SKM-1 treated with dmso at 0.1 percent for 144 hours (cell line): Measurements from ENCODE around the gene SUSD6.
A peak's percentile ranks its signal among the peaks of the same experiment; 100 is the strongest.

Source experiments
- DNase-seq: peaks from one replicate; lab custom pipeline; 2025; ENCODE audit not compliant: unreplicated experiment; lab: John Stamatoyannopoulos, UW

Gene SUSD6

DNA sequence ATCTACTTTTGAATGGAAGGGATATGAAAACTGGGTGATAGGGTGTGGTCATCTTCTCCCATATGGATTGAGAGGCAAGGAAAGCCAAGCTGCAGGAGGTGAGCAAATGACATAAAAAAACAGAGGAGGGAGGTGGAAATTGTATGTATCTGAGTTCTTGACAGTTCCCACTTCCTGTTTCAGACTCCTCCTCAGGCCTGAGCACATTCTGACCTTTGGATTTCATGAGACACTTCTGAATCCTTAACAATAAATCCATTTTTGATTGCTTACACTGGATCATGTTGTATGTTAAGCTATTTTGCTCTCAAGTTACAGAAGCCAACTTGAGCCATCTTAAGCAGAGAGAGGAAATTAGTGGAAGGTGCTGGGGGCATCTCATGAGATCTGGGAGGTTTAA is 143.9 kb downstream of the SUSD6 start:
- no peak for DNase-seq

DNA sequence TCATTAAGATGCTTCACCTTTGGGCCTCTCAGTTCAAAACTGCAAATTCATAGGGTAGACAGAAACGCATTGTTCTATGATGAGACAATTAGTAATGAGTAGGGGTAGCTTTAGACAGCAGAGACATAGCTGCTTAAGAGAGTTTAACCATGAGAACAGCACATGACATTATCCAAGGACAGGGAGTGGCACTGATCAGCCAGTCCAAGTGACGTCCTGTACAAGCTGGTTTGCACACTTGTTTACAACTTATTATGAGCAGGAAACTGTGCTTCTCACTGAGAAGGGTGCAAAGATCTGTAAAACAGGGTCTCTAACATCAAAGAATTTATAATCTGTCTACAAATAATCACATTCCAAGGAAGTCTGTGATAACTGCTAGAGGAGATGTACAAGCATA is 144.4 kb downstream of the SUSD6 start:
- no peak for DNase-seq

DNA sequence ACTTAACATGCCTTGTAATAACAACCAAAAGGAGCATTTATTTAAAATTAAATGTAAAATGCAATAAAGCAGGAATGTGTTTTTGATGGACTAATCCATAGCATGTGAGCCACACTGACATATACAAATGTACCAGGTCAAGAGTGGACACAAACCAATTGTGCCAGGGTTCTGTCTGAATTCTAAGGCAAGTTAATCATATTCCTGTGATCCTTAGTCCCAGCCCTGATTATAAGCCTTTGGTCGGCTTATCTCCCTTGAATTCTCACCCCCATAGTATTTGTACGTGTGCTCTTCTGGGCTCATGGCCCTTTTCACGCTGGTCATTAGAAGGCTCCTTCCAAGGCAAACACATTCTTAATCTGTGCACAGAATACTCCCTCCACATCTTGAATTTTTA is 144.9 kb downstream of the SUSD6 start:
- no peak for DNase-seq

DNA sequence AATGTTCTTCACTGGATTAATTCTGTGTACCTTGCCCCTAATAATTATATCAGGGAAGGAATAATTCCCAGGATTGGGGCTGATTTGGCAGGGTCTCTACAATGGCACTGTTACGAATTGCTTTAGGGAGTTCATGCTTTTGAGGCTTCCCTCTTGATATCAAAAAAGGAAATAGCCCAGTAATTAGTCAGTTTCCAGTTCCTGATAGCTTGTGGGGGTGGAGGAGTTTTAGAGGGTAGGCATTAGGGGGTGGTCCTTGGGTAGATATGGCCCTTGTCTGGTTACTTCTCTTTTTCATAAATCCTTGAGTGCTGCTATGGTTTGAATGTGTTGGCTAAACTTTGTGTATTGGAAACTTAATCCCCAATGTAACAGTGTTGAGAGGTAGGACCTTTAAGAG is 149.4 kb downstream of the SUSD6 start:
- DNase-seq: no peak

DNA sequence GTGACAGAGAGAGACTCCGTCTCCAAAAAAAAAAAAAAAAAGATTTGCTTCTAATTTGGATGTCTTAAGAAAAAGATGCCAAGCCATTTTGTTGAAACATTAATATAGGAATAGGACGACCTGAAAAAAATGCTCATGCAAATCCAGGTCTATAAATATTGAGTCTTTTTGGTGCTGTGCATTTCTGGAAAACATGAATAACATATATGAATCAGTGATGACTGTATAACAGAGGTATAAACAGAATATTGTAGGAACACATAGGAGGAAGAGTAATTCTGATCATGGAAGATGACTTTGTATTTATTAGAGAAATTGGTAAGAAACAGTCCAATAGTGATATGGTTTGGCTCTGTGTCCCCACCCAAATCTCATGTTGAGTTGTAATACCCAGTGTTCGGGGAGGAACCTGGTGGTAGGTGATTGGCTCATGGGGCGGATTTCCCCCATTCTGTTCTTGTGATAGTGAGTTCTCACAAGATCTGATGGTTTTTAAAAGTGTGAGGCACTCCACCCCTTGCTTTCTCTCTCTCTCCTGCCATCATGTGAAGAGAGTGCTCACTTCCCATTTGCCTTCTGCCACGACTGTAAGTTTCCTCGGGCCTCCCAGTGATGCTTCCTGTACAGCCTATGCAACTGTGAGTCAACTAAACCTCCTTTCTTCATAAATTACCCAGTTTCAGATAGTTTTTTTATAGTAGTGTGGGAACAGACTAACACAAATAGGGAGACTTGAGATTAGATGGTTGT is 152.5 kb downstream of the SUSD6 start:
- DNase-seq: peak; percentile 0
